HG02840 (cell line): ENCODE measurements around the gene ILK.

Experiments used
- ATAC-seq: cut with Tn5 transposase; IDR thresholded peaks from one replicate; pipeline ENCODE4 v1.9.1; 2021; ENCODE audit warnings: mild to moderate bottlenecking, moderate library complexity, moderate number of reproducible peaks; ENCODE audit not compliant: unreplicated experiment, low FRiP score

ILK gene

DNA sequence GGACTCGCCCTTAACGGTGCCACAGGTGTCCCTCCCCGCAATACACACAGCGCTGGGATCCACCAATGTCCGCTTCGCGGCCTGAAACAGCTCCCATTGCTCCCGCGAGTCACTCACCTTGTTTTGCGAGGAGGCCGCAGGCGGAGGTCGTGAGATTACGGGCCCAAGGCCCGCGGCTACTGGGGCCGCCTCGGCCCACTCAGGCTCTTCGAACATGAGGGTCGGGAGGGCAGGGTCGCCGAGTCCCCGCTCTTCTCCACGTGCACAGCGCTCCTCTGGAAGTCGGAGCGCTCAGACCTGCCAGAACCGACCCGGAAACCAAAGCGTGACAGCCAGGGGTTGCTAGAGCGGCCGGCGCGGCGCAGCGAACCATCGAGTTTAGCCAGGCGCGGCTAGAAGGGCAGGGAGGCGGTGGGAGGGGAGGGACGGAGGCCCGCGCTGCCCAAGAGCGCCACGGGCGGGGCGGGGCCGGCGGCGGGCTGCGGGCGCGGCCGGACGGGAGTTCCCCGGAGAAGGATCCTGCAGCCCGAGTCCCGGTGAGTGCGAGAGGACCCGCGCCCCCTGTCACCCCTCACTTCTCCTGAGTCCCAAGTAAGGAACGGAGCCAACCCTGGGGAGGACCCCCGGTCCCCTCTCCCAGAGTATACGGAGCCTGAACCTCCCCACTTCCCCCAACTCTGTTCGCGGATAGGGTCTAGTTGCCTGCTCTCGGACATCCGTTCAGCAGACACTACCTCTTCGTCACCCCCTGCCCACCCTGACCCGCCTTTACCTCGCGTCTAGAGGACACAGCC, at the start of gene ILK, which contains the start of gene RRP8:
ILK (plus strand) TSS at position 488 of the 794 bp plus-strand sequence. CDS start 498 bp downstream, outside the sequence.
RRP8 (minus strand) TSS at position 330 of the 794 bp plus-strand sequence; CDS start at position 216, 114 bp downstream.
- ATAC-seq = peak; percentile 64

DNA sequence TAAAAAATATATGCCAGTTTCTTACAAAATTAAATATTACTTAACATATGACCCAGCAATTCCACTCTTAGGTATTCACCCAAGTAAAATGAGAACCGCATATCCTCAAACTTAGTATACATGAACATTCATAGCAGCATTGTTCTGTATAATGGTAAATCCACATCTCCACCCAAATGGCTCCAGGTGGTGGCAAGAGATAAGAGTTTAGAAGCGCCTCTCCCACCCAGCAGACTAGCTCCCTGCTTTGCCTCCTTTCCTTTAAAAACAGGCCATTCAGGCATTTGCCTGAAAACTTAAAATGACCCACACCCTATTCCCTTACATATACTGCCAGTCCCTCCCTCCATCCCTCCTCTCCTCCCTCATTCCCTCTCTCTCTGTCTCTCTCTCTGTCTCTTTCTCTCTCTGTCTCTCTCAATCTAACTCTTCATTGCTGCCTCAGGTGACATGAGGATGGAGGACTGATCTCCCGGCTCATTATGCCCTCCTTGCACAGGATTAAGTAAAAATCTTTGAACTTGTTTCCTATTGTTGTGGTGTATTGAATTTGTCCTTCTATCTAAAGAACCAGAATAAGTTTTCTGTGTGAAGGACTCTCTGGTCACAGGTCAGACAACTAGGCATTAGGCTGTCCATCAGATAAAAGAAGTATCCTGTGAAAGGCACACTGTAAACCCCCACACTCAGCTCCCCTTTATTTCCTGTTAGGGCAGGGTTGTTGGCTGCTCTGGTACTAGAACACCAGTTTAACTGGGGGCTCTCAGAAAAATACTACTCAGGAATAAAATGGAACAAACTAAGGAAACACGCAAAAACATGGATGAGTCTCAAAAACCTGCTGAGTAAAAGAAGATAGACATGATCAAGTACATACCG, 48.5 kb upstream of the ILK start:
- ATAC-seq = no peak

DNA sequence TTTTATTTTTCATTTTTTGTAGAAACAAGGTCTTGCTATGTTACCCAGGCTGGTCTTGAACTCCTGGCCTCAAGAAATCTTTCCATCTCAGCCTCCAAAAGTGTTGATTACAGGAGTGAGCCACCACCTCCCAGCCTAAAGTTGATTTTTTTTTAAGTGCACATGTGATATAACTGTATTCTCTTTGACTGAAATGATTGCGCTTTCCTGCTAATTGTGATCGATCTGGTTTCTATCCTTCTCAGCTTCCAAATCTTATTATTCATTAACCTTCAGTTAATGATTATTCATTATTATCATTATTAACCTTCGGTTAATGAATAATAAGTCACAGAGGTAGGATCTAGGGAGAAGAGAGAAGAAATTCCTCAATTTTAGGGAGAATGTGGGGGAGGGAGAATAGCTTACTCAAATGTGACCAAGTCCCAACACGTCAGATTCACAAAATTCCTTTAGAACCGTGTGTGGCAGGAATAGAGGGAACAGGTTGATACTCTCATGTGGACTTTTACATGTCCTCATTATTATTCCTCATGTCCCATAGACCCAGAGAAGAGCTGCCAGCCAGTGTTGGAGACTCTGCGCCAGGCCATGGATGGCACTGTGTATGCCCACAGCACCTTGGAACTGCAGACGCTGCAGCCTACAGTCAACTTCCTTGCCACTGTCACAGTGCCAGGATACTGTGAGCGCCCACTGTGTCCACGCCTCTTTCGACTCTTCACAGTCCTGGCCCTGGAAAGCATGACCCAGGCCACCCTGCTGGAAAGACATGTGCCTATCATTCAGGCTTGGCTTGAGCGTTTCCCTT, 47.2 kb upstream of the ILK start:
- no peak for ATAC-seq

DNA sequence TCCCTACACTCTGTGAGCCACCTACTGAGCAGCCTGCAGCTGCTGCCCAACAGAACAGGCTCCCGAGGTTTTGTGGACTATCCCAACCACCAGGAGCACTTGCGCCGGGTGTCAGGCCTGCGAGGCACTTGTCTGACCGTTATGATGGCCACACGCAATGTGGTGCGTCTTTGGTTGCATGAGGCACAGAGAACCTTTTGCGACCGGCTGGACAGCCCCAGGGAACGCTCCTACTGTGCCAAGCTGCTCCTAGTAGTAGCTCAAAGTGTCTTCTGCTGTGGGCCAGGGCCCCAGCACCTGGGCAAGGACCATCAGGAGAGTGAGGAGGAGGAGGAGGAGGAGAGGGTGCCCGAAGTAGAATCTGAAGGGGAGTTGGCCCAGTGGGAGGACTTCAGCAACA, 46.5 kb upstream of the ILK start:
- ATAC-seq = no peak

DNA sequence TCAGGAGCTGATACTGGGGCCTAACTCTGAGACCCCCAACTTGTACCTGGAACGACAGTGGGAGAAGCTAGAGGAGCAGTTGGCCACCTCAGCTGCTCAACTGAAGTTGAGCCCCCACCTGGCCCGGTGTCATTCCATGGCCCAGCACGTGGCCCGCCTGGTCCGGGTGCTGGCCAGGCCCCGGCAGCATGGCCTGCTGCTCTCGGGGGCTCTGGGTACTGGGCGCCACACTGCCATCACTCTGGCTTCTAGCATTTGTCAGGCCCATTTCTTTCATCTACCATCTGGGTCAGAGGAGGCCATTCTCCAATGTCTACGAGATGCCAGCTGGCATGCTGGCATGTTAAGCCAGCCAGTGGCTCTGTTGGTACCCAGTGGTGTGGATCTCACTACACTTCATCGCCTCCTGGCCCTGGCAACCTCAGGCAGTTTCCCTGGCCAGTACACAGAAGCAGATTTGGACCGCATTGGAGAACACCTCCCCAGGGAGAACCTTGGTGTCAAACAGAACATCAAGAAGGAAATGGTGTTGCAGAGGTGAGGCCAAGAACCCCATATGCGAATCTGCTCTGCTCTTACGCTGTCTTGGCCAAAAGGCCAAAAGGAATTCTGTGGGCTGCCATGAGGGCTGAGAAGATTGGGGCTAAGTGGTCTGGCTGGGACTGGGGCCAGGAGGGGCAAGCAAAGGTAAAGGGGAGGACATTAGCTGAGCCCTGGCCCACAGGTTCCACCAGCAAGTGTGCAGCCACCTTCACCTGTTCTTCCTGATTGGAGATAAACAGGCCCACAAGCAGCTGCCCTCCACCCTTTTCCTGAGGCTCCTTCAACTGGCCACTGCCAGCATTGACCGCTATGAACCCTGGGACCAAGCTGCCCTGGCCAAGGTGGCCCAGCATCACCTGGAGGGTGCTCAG, 45.6 kb upstream of the ILK start:
- ATAC-seq = no peak

DNA sequence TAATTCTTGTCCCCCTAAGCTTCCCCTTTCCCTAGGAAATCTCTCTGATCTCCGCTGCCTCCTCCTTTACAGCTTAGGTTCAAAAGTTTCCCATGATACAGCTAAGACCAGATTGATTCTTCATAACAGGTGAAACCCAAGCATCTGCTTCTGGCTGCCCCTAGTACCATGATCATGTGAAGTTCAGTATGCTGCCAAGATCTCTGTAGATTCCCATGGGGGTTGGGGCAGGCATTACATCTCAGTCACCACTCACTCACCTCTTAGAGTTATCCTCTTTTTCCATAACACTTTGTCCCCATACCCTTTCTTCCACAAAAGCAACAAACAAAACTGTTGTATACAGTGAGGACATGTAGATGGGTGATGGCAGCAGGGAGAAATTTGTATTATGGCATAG, 44.2 kb upstream of the ILK start:
- no peak for ATAC-seq

DNA sequence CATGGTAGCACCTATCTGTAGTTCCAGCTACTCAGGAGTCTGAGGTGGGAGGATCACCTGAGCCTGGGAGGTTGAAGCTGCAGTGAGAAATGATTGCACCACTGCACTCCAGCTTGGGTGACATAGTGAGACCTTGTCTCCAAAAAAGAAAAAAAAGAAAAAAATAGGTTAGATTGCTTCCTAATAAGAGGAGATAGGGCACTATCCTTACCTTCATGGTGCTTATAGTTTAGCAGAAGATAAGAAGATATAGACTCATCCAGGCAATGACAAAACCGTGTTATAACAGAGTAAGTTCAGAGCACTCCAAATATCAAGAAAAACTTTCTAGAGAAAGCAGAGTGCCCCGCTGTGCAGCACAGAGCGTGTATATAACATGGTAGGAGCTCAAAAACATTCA, 42.3 kb upstream of the ILK start:
- no peak for ATAC-seq

DNA sequence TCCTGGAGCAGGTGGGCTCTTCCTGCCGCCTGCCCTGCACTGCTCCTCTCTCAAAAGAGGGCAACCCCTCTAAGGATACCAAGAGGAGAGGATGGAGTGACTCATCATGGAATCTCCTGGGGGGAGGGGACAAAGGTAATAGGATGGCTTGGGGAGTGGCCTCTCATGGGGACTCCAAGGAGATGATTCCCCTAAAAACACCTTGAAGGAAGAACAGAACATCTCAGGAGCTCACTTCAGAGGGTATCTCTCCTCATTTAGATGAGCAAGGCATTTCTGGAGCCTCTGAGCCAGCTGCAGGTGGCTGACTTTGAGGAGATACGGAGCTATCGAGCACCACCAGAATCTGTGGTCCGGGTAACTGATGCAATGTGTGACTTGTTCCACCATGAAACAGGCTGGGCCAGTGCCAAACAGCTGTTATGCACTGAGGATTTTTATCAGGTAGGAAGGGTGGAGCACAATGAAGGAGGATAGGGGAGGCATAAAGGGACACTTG, 40.4 kb upstream of the ILK start:
- ATAC-seq = no peak

DNA sequence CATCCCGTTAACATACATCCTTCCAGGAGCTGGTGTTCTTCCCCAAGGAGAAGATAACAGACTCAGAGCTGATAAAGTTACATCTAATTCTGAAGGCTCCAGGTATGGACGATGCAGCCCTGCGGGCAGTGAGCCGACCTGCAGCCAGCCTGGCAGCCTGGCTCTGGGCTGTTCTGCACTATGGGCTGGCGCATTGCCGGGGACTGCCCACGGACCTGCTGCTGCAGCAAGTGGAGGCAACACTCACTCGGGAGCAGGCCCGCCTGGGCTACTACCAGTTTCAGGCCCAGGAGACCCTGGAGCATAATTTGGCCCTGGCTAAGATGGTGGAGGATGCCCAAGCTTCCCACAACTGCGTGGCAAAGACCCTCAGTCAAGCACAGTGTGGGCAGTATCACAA, 39.9 kb upstream of the ILK start:
- ATAC-seq = no peak

DNA sequence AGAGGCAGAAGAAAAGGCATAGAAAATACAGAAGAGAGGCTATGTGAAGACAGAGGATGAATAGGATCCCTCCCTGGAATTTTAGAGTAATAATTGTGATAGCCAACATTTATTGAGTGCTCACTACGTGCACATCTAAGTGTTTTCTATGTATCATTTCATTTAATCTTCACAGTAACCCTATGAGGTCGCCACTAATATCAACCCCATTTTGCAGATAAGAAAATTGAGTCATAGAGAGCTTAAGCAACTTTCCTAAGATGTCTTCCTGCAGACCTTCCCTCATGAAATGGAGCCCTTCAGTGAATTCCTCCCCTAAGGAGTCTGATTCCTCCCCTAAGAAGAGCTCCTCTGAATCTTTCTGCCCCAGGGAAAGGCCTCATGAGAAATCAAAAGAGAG, 38.2 kb upstream of the ILK start:
- no peak for ATAC-seq

DNA sequence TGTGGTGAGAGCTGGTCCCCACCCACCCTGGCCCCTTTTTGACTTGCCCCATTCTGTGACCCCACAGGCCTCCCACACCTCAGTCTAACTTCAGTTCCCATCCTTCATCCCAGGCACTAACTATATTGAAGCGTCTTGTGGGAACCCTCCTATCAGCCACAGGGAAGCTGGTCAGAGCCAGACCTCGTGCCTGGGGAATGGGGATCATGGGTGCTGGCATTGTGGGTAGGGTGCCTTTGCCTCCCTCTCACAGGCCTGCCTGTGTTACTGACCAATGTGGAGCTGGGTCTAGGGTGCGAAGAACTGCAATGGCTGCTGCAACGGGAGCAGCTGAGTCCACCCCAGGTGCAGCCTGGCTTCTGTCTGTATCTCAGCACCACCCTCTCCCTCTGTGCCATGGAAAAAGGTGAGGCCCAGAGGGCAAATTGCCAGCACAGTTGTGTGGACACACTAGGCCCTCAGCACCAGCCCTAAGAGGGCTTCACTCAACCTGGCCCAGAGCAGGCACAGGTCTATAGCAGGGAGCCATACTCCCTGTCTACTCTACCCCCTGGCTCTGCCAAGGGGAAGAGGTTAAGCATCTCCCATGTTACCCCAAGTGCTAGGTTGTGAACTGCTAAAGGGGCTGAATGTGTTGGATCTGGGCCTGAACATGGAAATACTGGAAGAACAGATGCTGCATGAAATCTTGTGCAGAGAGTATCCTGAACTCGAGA, 37.4 kb upstream of the ILK start:
- no peak for ATAC-seq

DNA sequence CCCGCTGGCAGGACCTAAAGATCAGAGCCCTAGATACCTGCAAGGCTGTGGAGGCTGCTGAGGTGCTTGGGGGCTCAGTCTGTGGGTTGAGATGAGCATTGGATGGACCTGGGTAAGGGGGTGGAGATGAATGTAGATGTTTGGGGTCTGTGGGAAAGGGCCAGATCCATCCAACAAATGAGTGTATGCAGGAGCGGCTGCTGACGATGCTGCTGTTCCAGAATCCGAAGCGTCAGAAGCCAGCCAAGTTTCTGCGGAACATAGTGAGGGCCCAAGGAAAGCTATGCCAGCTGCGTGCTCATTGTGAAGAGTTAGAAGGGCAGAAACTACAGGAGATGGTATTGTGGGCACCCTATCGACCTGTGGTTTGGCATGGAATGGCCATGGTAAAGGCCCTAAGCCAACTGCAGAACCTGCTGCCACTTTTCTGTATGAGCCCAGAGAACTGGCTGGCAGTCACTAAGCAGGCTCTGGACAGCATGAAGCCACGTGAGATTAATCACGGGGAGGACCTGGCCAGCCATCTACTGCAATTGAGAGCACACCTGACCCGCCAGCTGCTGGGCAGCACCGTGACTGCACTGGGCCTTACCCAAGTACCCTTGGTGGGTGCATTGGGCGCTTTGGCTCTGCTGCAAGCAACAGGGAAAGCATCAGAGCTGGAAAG, 36.7 kb upstream of the ILK start:
- ATAC-seq = no peak

DNA sequence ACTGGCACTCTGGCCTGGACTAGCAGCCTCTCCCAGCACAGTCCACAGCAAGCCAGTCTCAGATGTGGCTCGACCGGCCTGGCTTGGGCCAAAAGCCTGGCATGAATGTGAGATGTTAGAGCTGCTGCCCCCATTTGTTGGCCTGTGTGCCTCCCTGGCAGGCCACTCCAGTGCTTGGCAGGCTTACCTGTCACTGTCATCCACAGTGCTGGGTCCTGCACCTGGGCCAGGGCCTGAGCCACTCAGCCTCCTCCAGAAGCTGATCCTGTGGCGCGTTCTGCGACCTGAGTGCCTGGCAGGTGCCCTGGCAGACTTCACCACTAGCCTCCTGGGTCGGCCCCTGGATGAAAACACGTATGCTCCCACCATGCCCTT, 36.2 kb upstream of the ILK start:
- no peak for ATAC-seq

DNA sequence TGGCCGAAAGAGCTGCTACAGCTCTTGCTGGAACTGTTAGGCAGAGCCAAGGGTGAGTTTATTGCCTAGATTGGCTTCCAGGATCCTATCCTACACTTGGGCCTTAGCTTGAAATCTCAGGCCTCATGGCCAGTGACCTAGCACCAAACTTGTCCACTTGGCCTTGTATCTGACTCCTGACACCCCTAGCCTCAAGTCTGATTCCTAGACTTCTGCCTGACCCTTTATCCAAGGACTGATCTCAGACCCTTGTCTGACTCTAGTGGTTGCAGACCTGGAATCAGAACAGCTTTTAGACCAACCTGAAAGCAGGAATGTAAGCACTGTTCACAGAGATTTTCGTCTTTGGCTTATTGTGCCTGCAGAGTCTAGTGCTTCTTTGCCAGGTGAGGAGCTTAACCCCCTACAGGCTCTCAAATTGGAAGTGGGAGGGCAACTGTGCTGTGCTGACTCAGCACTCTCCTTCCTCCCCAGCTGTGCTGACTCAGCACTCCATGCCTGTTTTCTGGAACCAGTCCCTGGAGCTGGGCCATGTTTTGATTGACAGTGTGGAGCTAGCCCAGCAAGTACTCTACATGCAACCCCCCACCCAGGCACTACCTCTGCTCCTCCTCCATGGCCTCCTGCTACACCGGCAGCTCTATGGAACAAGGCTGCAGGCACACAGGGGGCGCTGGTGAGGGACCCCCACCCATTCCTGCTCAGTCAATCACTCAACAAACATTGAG, 35.2 kb upstream of the ILK start:
- ATAC-seq = no peak

DNA sequence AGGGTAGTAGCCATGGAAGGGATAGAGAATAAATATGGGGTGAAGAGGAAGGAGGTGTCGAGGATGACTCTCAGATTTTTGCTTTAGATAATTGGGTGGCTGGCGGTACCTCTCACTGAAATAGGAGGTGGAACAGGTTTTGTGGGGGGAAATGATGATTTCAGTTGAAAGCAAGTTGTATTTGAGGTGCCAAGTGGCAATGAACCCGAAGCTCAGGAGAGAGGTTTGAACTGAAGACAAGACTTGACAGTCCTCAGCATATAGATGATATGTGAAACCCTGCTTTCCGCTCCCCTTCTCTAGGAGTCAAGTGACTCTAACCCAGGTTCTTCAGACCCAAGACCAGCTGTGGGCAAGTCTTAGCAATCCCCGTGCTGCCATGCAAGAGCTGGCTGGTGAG, 33.9 kb upstream of the ILK start:
- ATAC-seq = no peak

DNA sequence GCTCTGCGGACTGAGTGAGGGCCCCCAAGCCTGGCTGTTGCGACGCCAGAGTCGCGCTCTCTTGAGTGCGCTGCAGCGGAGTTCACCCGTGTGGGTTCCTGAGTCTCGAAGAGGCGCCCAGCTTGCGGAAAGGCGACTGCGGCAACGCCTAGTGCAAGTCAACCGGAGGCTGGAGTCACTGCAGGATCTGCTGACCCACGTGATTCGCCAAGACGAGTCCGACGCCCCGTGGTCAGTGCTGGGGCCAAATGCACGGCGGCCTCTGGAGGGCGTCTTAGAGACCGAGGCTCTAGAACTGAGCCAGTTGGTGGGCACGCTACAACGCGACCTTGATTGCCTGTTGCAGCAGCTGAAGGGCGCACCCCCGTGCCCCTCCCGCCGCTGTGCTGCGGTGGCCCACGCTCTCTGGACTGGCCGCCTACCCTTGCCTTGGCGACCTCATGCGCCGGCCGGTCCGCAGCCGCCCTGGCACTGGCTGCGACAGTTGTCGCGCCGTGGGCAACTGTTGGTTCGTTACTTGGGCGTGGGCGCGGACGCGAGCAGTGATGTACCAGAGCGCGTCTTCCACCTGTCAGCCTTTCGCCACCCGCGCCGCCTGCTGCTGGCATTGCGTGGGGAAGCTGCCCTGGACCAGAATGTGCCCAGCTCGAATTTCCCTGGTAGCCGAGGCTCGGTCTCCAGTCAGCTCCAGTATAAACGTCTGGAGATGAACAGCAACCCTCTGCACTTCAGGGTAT, 32.7 kb upstream of the ILK start:
- ATAC-seq = no peak

DNA sequence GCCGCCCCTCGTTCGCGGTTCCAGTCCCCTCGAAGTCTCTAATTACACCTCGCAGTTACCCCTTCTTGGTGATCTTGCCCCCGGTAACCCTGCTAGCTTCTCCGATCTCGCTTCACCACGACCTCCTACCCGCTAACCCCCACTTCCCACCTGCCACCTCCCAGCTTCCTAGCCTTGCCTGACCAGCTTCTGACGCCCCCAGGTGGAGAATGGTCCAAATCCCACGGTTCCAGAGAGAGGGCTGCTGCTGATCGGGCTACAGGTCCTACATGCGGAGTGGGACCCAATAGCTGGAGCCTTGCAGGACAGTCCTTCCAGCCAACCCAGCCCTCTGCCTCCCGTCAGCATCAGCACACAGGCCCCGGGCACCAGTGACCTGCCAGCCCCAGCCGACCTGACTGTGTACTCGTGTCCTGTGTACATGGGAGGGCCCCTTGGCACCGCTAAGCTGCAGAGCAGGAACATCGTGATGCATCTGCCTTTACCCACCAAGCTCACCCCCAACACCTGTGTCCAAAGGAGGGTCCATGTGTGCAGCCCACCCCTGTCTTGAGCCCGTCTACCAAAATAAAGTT, 32.1 kb upstream of the ILK start:
- ATAC-seq = no peak
